Measurements from ENCODE around the gene RNU1-4.
"Not testable (repeated sequence)": the region's sequence is repeated elsewhere in the genome, so short reads cannot be mapped to it uniquely, and the experiment has no call there.

DNA sequence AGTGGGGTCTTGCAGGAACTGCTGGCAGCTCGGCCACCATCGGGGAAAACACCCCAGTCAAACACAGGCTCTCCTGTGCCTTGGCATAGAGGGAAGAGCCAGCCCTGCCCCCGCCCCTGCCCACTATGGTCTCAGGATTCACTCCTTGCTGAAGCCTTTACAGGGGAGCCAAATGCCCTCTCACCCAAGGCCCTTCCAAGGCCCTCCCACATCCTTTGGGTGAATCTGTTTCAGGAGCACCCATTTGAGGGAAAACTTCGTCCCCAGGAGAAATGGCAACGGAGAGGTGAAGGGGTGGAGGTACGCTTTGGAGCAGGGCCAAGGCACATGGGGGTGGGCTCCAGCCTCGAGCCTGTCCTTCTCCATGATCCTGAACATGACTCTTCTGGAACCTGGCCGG lies 35.9 kb downstream of the RNU1-4 start:
- TF ChIP-seq, protein P1, sequence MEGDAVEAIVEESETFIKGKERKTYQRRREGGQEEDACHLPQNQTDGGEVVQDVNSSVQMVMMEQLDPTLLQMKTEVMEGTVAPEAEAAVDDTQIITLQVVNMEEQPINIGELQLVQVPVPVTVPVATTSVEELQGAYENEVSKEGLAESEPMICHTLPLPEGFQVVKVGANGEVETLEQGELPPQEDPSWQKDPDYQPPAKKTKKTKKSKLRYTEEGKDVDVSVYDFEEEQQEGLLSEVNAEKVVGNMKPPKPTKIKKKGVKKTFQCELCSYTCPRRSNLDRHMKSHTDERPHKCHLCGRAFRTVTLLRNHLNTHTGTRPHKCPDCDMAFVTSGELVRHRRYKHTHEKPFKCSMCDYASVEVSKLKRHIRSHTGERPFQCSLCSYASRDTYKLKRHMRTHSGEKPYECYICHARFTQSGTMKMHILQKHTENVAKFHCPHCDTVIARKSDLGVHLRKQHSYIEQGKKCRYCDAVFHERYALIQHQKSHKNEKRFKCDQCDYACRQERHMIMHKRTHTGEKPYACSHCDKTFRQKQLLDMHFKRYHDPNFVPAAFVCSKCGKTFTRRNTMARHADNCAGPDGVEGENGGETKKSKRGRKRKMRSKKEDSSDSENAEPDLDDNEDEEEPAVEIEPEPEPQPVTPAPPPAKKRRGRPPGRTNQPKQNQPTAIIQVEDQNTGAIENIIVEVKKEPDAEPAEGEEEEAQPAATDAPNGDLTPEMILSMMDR (IDR thresholded peaks at IDR 0.05; ENCODE audit: poor library complexity, severe bottlenecking) = not testable (repeated sequence)
- TF ChIP-seq, protein P2, sequence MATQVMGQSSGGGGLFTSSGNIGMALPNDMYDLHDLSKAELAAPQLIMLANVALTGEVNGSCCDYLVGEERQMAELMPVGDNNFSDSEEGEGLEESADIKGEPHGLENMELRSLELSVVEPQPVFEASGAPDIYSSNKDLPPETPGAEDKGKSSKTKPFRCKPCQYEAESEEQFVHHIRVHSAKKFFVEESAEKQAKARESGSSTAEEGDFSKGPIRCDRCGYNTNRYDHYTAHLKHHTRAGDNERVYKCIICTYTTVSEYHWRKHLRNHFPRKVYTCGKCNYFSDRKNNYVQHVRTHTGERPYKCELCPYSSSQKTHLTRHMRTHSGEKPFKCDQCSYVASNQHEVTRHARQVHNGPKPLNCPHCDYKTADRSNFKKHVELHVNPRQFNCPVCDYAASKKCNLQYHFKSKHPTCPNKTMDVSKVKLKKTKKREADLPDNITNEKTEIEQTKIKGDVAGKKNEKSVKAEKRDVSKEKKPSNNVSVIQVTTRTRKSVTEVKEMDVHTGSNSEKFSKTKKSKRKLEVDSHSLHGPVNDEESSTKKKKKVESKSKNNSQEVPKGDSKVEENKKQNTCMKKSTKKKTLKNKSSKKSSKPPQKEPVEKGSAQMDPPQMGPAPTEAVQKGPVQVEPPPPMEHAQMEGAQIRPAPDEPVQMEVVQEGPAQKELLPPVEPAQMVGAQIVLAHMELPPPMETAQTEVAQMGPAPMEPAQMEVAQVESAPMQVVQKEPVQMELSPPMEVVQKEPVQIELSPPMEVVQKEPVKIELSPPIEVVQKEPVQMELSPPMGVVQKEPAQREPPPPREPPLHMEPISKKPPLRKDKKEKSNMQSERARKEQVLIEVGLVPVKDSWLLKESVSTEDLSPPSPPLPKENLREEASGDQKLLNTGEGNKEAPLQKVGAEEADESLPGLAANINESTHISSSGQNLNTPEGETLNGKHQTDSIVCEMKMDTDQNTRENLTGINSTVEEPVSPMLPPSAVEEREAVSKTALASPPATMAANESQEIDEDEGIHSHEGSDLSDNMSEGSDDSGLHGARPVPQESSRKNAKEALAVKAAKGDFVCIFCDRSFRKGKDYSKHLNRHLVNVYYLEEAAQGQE (IDR thresholded peaks at IDR 0.05; ENCODE audit: borderline replicate concordance) = not testable (repeated sequence)
- TF ChIP-seq SMC3 (conservative IDR thresholded peaks at IDR 0.05; ENCODE audit: poor library complexity); POLR2AphosphoS5 (IDR thresholded peaks at IDR 0.05); RAD21 (conservative IDR thresholded peaks at IDR 0.05); EP300 (conservative IDR thresholded peaks at IDR 0.05; ENCODE audit: poor library complexity, severe bottlenecking); MXI1 (conservative IDR thresholded peaks at IDR 0.05; ENCODE audit: poor library complexity, severe bottlenecking); EZH2 (IDR thresholded peaks at IDR 0.05; ENCODE audit: borderline replicate concordance, insufficient read depth, low read length, poor library complexity, severe bottlenecking): not testable (repeated sequence)
